RWPE2 (cell line): Measurements from ENCODE around the gene RGS12.
A peak's percentile ranks its signal among the peaks of the same experiment; 100 is the strongest.

ENCODE experiments used
- ATAC-seq: fragments of 200-7000 bp; cut with Tn5 transposase; 3 replicates; pipeline ENCODE4 v1.9.1; 2021; ENCODE audit warnings: low read depth
- DNase-seq: peaks from one replicate; pipeline ENCODE4 v3.0.0-alpha.2; 2020; ENCODE audit warnings: low spot score
- H3K27ac ChIP-seq: fragments of 450-650 bp; 2 replicates; pipeline ENCODE4 v1.5.1; 2017; ENCODE audit warnings: mild to moderate bottlenecking; ENCODE audit not compliant: poor library complexity, severe bottlenecking
- H3K27me3 ChIP-seq: fragments of 250-450 bp; sonication (Bioruptor Pico); 2 replicates; pipeline ENCODE4 v1.5.1; 2021; ENCODE audit warnings: mild to moderate bottlenecking, moderate library complexity; ENCODE audit not compliant: insufficient read depth, poor library complexity, severe bottlenecking
- H3K36me3 ChIP-seq: fragments of 250-450 bp; sonication (Bioruptor Pico); 2 replicates; pipeline ENCODE4 v1.5.1; 2020; ENCODE audit warnings: low read depth, mild to moderate bottlenecking, moderate library complexity
- H3K4me1 ChIP-seq: fragments of 250-450 bp; sonication (Bioruptor Pico); 2 replicates; pipeline ENCODE4 v1.5.1; 2021; ENCODE audit warnings: mild to moderate bottlenecking, moderate library complexity; ENCODE audit not compliant: insufficient read depth, poor library complexity, severe bottlenecking
- H3K4me3 ChIP-seq: fragments of 250-450 bp; sonication (Bioruptor Pico); 2 replicates; pipeline ENCODE4 v1.5.1; 2021; ENCODE audit warnings: mild to moderate bottlenecking, moderate library complexity; ENCODE audit not compliant: severe bottlenecking
- H3K9me3 ChIP-seq: fragments of 250-450 bp; sonication (Bioruptor Pico); 2 replicates; pipeline ENCODE4 v1.5.1; 2021; ENCODE audit warnings: mild to moderate bottlenecking, moderate library complexity; ENCODE audit not compliant: severe bottlenecking
- TF ChIP-seq, protein P1 (sequence below): fragments of 450-650 bp; IDR thresholded peaks from one replicate; pipeline ENCODE4 v1.5.1; 2017; ENCODE audit warnings: mild to moderate bottlenecking, moderate library complexity; ENCODE audit not compliant: poor library complexity, severe bottlenecking

Gene RGS12

DNA sequence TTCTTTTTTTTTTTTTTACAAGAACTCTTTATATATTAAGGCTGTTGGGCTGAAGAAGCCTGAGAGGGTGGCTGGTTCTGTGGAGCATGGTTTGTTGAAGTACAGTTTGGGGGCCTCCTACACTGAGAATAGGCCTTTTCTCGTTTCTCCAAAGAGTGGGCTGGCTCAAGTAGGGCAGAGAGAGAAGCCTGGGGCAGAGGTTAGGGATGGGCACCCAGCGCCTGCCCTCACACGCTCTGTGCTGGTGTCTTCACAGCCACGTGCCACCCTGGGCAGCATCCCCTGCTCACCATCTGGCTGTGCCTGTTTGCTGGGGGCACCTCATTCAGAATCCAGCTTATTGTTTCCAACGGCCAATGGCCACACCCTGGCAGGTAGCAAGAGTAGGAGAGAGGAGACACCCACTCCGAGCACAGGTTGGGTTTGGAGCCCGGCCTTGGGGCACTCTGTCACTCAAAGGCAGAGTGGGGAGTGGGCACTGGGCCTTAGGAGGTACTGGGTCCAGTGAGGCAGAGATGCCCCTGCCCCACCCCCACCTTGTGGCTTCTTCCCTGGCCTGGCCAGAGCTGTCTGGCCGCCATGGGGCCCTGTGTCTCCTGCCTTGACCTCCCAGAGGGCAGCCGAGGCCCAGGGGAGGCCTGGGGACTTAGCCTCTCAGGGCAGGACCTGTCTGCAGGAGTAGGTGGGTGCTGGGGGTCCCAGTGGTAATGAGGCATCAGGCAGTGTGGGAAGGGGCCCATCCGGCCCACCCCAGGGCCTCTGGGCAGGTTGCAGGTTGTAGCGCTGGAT, 40.9 kb upstream of the RGS12 start:
- Histone ChIP-seq H3K9me3 (no peaks in the 10 kb centered on the region), H3K36me3 (no peaks in the 10 kb centered on the region), H3K27ac (no peak overlapping the region), H3K27me3 (no peaks in the 10 kb centered on the region), H3K4me1 (no peaks in the 10 kb centered on the region), H3K4me3 (no peak overlapping the region)
- ATAC-seq, result no peak
- TF ChIP-seq, protein P1, sequence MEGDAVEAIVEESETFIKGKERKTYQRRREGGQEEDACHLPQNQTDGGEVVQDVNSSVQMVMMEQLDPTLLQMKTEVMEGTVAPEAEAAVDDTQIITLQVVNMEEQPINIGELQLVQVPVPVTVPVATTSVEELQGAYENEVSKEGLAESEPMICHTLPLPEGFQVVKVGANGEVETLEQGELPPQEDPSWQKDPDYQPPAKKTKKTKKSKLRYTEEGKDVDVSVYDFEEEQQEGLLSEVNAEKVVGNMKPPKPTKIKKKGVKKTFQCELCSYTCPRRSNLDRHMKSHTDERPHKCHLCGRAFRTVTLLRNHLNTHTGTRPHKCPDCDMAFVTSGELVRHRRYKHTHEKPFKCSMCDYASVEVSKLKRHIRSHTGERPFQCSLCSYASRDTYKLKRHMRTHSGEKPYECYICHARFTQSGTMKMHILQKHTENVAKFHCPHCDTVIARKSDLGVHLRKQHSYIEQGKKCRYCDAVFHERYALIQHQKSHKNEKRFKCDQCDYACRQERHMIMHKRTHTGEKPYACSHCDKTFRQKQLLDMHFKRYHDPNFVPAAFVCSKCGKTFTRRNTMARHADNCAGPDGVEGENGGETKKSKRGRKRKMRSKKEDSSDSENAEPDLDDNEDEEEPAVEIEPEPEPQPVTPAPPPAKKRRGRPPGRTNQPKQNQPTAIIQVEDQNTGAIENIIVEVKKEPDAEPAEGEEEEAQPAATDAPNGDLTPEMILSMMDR, result no peak
- peak; percentile 44 for DNase-seq

DNA sequence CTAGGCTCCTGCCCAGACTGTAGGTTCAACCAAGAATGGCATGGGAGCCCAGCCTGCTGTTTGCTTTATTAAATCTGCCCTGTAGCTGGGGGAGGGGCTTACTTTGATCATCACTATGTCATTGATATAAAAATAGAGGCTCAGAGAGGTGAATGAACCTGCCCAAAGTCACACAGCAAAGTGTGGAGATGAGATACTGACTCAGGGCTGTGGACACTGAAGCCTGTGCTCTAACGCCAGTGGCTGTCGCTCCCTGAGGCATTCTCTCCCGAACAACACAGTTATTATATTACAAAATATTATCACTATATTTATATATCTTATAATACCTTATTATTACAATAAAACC, 40.4 kb upstream of the RGS12 start:
- DNase-seq (no peak), ATAC-seq (no peak)
- H3K27me3 ChIP-seq, result no peaks in the 10 kb centered on the region
- no peaks in the 10 kb centered on the region for H3K36me3 ChIP-seq
- H3K4me1 ChIP-seq, result no peaks in the 10 kb centered on the region
- no peak overlapping the region for H3K4me3 ChIP-seq
- TF ChIP-seq, protein P1, result no peak
- no peaks in the 10 kb centered on the region for H3K9me3 ChIP-seq
- no peak overlapping the region for H3K27ac ChIP-seq

DNA sequence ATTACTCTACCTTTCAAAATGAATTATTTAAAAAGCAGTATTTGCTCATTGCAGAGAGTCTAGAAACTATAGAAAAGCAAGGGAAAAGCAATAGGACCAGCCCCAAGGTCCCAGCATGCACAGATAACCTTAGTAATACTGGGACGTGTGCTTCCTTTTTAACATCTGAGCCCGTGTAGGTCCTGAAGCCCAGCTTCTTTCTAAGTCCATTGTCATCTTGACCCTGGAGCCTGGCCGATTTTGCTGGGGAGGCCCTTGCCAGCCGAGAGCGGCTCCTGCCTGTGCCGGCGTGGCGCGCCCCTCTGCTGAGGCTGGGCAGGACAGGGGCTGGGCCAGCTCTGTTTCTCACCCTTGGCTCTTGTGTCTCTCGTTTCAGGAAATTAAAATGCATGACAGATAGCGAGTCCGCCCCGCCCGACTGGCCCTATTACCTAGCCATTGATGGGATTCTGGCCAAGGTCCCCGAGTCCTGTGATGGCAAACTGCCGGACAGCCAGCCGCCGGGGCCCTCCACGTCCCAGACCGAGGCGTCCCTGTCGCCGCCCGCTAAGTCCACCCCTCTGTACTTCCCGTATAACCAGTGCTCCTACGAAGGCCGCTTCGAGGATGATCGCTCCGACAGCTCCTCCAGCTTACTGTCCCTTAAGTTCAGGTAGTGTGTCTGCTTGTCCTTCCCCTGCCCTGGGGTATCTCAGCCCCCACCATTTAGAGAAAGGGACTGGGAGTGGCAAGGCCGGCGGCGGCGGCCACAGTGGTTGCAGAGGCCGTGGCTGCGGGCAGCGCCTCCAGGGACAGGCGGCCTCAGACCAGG, 39.8 kb upstream of the RGS12 start:
- Histone ChIP-seq H3K27ac (no peak overlapping the region), H3K27me3 (no peaks in the 10 kb centered on the region), H3K4me3 (no peak overlapping the region), H3K36me3 (no peaks in the 10 kb centered on the region), H3K4me1 (no peaks in the 10 kb centered on the region), H3K9me3 (no peaks in the 10 kb centered on the region)
- ATAC-seq, result no peak
- TF ChIP-seq, protein P1, result no peak
- peak; percentile 56 for DNase-seq

DNA sequence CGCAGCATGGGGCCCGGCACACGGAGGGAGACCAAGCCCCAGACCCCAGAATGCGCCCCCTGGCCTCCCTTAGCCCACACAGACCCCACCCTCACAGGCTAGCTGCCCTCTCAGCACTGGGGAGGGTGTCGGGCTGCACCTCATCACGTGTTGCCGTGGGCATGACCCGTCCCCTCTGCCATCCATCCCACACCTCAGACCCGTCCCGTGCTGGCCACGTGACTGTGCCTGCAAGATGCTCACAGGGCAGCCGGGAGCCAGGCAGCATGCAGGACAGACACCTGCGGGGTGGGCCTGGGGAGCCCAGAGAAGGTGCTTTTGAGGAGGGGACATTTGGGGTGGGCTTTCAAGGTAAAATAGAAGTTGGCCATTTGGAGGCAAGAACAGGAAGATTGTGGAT, 39.0 kb upstream of the RGS12 start:
- no peaks in the 10 kb centered on the region for H3K4me1 ChIP-seq
- ATAC-seq, result no peak

More for the DNA sequence above, 39.0 kb upstream of the RGS12 start:
- peak; percentile 51 for DNase-seq
- TF ChIP-seq, protein P1, result no peak
- Histone ChIP-seq H3K9me3 (no peaks in the 10 kb centered on the region), H3K27me3 (no peaks in the 10 kb centered on the region), H3K4me3 (no peak overlapping the region), H3K36me3 (no peaks in the 10 kb centered on the region), H3K27ac (no peak overlapping the region)
